Gastrocnemius medialis (tissue), 4 donors: Measurements from ENCODE around the gene KIF22. TPM values are rescaled to one million over a fixed set of nuclear protein-coding genes. Genes with fewer than 3 reads are reported as not detected.
"Not testable (repeated sequence)": the region's sequence is repeated elsewhere in the genome, so short reads cannot be mapped to it uniquely, and the experiment has no call there.

Experiments used
- ATAC-seq, 2 donors: fragments of 150-250 bp; one replicate each; pipeline ENCODE4 v1.9.1; 2016
- DNase-seq, 2 donors: peaks; one replicate each; pipeline ENCODE4 v3.0.0-alpha.2; 2019
- H3K27ac ChIP-seq, 4 donors: fragments of 200-600 bp; sonication (generic); 1 replicate in 1 of 4; 2 replicates in 3 of 4; pipeline ENCODE4 v1.5.1; 2016 to 2018; ENCODE audit warnings: mild to moderate bottlenecking in 2 of 4, moderate library complexity in 1 of 4
- H3K27me3 ChIP-seq, 3 donors: fragments of 200-600 bp; sonication (generic) in 2 of 3; 1 replicate in 1 of 3; 2 replicates in 2 of 3; pipeline versions ENCODE4 v1.5.1 to v1.6.0; 2016 to 2019; ENCODE audit warnings: mild to moderate bottlenecking in 1 of 3, moderate library complexity in 1 of 3
- H3K36me3 ChIP-seq, 2 donors: fragments of 200-600 bp; sonication (generic) in 1 of 2; one replicate each; pipeline ENCODE4 v1.5.1; 2017 to 2018
- H3K4me1 ChIP-seq, 2 donors: fragments of 200-600 bp; sonication (generic) in 1 of 2; one replicate each; pipeline ENCODE4 v1.5.1; 2016 to 2017; ENCODE audit warnings: mild to moderate bottlenecking in 2 of 2
- H3K4me3 ChIP-seq, 4 donors: fragments of 200-600 bp; sonication (generic) in 3 of 4; 1 replicate in 1 of 4; 2 replicates in 3 of 4; pipeline ENCODE4 v1.5.1; 2016 to 2019; ENCODE audit warnings: mild to moderate bottlenecking in 2 of 4
- H3K9me3 ChIP-seq, 3 donors: fragments of 200-600 bp; sonication (generic) in 2 of 3; 1 replicate in 1 of 3; 2 replicates in 2 of 3; pipeline ENCODE4 v1.5.1; 2016 to 2019
- POLR2A ChIP-seq, 2 donors: fragments of 450-650 bp; IDR thresholded peaks; one replicate each; pipeline ENCODE4 v1.6.1; 2017; ENCODE audit warnings: antibody characterized with exemption in 2 of 2, mild to moderate bottlenecking in 2 of 2, moderate library complexity in 2 of 2
- in situ Hi-C, 4 donors: fragments of 200-750 bp; cut with MboI; loops; one replicate each; pipeline versions ENCODE4 v1.15.0 to v1.8.0; 2017; ENCODE audit warnings: low sequenced_read_pairs in 4 of 4
- intact Hi-C: fragments of 100-400 bp; cut with DNase I; formaldehyde crosslinking; loops from one replicate; pipeline ENCODE4 v1.15.1; 2023; ENCODE audit warnings: low total_unique reads
- total RNA-seq, 4 donors: library from RNA; depleted of rRNA; stranded (reverse); fragments of >200 nt; gene quantifications; one replicate each; pipeline versions ENCODE4 v1.1.0 to v1.2.3, GENCODE V29; 2016
- TF ChIP-seq, protein P1 (sequence below), 5 experiments: fragments of 450-650 bp in 3 of 5; fragments of 200-600 bp in 2 of 5; sonication (generic) in 2 of 5; IDR thresholded peaks in 4 of 5; conservative IDR thresholded peaks in 1 of 5; 1 replicate in 4 of 5; 2 replicates in 1 of 5; pipeline ENCODE4 v1.5.1; 2016 to 2019; ENCODE audit warnings: antibody characterized with exemption in 5 of 5, mild to moderate bottlenecking in 3 of 5, moderate library complexity in 3 of 5

The KIF22 gene
- total RNA-seq, 4 donors from 2014 or later = 9.0 to 13.9 (median 12.8) TPM

DNA sequence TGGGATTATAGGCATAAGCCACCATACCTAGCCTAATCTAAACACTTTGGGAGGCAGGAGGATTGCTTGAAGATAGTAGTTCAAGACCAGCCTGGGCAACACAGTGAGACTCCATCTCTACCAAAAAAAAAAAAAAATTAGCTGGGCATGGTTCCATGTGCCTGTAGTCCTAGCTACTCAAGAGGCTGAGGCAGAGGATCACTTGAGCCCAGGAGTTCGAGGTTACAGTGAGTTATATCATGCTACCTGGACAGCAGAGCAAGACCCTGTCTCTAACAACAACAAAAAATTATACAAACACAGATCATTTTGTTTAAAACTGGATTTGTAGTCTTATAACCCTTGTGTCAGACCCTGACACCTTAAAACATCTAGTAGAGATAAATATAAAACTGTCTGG, 37.0 kb upstream of the KIF22 start:
- DNase-seq (no peak), ATAC-seq (no peak)
- Histone ChIP-seq H3K9me3 (no peaks in the 10 kb centered on the region), H3K36me3 (no peaks in the 10 kb centered on the region), H3K4me1 (no peaks in the 10 kb centered on the region), H3K4me3 (no peak overlapping the region), H3K27me3 (no peaks in the 10 kb centered on the region), H3K27ac (no peak overlapping the region)
- intact Hi-C loops = no loop called here
- in situ Hi-C loops = no loop called here
- TF ChIP-seq, protein P1, sequence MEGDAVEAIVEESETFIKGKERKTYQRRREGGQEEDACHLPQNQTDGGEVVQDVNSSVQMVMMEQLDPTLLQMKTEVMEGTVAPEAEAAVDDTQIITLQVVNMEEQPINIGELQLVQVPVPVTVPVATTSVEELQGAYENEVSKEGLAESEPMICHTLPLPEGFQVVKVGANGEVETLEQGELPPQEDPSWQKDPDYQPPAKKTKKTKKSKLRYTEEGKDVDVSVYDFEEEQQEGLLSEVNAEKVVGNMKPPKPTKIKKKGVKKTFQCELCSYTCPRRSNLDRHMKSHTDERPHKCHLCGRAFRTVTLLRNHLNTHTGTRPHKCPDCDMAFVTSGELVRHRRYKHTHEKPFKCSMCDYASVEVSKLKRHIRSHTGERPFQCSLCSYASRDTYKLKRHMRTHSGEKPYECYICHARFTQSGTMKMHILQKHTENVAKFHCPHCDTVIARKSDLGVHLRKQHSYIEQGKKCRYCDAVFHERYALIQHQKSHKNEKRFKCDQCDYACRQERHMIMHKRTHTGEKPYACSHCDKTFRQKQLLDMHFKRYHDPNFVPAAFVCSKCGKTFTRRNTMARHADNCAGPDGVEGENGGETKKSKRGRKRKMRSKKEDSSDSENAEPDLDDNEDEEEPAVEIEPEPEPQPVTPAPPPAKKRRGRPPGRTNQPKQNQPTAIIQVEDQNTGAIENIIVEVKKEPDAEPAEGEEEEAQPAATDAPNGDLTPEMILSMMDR (IDR thresholded peaks at IDR 0.05 in 4 of 5, conservative IDR thresholded peaks at IDR 0.05 in 1 of 5) = no peak
- TF ChIP-seq POLR2A (IDR thresholded peaks at IDR 0.05) = no peak

DNA sequence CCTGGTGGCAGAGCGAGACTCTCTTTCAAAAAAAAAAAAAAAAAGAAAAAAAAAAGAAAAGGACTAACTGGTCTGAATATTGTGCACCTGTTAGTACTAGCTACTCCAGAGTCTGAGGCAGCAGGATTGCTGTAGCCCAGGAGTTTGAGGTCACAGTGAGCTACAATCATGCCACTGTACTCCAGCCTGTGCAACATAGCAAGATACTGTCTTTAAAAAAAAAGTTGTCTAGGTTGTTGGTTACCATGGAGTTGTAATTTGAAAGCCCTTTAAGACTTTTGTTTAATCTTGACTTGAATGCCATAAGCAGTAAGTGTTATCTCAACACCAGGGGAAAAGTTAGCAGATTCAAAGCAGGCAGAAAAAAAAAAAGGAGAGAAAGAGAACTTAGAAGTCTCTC, 33.9 kb upstream of the KIF22 start:
- no peak overlapping the region for H3K27ac ChIP-seq
- H3K4me3 ChIP-seq = no peak overlapping the region
- no peaks in the 10 kb centered on the region for H3K27me3 ChIP-seq
- H3K36me3 ChIP-seq = no peaks in the 10 kb centered on the region
- intact Hi-C loops = no loop called here
- in situ Hi-C loops = no loop called here
- no peaks in the 10 kb centered on the region for H3K4me1 ChIP-seq
- no peaks in the 10 kb centered on the region for H3K9me3 ChIP-seq
- no peak for TF ChIP-seq POLR2A (IDR thresholded peaks at IDR 0.05)
- TF ChIP-seq, protein P1 (IDR thresholded peaks at IDR 0.05 in 4 of 5, conservative IDR thresholded peaks at IDR 0.05 in 1 of 5) = no peak
- ATAC-seq = no peak
- DNase-seq = no peak

DNA sequence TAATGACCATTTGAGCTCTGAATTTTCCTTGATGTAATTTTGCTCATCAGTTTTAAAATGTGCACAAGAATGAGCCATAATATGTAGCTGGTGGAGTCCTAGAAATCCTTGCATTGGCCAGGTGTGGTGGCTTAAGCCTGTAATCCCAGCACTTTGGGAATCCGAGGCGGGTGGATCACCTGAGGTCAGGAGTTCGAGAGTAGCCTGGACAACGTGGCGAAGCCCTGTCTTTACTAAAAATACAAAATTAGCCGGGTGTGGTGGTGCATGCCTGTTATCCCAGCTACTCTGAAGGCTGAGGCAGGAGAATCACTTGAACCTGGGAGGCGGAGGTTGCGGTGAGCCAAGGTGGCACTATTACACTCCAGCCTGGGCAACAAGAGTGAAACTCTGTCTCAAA, 33.5 kb upstream of the KIF22 start:
- H3K27ac ChIP-seq, DNase-seq, H3K4me1 ChIP-seq, H3K27me3 ChIP-seq, H3K4me3 ChIP-seq, H3K36me3 ChIP-seq, ATAC-seq, H3K9me3 ChIP-seq, in situ Hi-C loops, intact Hi-C loops: not testable (repeated sequence)

DNA sequence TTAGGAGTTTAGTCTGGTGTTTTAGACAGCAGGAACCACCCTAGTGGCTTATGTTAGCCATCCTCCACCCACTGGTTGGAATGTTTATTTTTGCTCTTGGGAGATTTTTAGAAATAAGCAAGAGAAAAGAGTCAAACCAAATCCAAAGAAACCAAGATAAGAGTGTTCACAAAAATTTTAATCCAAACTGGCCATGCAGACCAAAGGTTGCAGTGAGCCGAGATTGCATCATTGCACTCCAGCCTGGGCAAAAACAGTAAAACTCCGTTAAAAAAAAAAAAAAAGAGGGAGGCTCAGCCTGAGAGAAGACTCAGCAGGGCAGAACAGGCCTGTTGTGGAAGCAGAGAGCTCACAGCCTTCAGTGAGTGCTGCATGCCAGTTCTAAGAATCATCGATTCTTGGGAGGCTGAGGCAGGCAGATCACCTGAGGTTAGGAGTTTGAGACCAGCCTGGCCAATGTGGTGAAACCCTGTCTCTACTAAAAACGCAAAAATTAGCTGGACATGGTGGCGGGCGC, 32.5 kb upstream of the KIF22 start:
- intact Hi-C loops (no loop called here), in situ Hi-C loops (no loop called here)
- Histone ChIP-seq H3K9me3 (no peaks in the 10 kb centered on the region), H3K27ac (no peak overlapping the region), H3K4me1 (no peaks in the 10 kb centered on the region), H3K27me3 (no peaks in the 10 kb centered on the region), H3K36me3 (no peaks in the 10 kb centered on the region), H3K4me3 (no peak overlapping the region)
- no peak for TF ChIP-seq POLR2A (IDR thresholded peaks at IDR 0.05)
- TF ChIP-seq, protein P1 (IDR thresholded peaks at IDR 0.05 in 4 of 5, conservative IDR thresholded peaks at IDR 0.05 in 1 of 5) = no peak
- ATAC-seq (no peak), DNase-seq (no peak)

DNA sequence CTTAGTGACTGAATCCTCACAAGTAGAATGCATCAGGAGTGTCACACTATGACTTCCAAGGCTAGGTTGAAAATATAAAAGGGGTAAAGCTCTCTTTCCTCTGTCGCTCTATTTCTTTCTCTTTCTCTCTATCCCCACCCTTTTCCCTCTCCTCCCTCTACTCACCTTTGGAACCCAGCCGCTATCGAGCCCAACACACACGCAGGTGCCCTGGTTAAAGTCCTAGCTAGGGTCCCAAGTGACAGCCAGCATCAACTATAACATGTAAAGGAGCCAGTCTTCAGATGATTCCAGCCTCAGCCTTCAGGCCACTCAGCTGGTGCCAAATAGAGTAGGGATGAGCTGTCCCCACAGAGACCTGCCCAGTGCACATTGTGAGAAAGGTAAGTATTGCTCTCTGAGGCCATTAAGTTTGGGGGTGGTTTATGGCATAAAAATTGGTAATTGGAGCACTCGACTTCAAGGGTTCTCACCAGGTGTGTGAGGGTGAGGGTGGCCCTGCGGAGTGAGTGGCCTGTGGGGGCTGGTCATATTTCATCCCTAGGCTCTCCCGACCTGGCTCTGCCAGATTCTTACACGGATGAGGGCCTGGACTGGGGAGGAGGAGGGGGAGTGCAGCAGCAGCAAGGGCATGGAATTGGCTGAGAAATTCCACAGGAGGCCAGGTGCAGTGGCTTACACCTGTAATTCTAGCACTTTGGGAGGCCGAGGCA, 29.8 kb upstream of the KIF22 start:
- Histone ChIP-seq H3K27ac (no peak overlapping the region), H3K36me3 (no peaks in the 10 kb centered on the region), H3K9me3 (no peaks in the 10 kb centered on the region), H3K27me3 (no peaks in the 10 kb centered on the region), H3K4me3 (no peak overlapping the region), H3K4me1 (peaks cover 0 to 3% of the 10 kb centered on the region in 2 donors)
- intact Hi-C loops (no loop called here), in situ Hi-C loops (no loop called here)
- TF ChIP-seq, protein P1 (IDR thresholded peaks at IDR 0.05 in 4 of 5, conservative IDR thresholded peaks at IDR 0.05 in 1 of 5) = no peak
- no peak for TF ChIP-seq POLR2A (IDR thresholded peaks at IDR 0.05)
- ATAC-seq (no peak), DNase-seq (no peak)

DNA sequence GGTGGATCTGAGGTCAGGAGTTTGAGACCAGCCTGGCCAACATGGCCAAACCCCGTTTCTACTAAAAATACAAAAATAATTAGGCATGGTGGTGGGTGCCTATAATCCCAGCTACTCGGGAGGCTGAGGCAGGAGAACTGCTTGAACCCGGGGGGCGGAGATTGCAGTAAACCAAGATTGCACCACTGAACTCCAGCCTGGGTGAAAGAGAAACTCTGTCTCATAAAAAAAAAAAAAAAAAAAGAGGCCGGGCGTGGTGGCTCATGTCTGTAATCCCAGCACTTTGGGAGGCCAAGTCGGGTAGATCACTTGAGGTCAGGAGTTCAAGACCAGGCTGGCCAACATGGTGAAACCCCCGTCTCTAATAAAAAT, 29.3 kb upstream of the KIF22 start:
- H3K9me3 ChIP-seq, H3K27me3 ChIP-seq, in situ Hi-C loops, ATAC-seq, H3K36me3 ChIP-seq, intact Hi-C loops, DNase-seq, H3K4me1 ChIP-seq, H3K4me3 ChIP-seq, H3K27ac ChIP-seq: not testable (repeated sequence)
